Activated naive CD4-positive, alpha-beta T cell treated with anti-CD3 and anti-CD28 coated beads for 36 hours (primary cell): ENCODE measurements around the gene TUG1. TPM values are rescaled to one million over a fixed set of nuclear protein-coding genes. Genes with fewer than 3 reads are reported as not detected.

Experiments used
- CTCF ChIA-PET: fragments of 350-600 bp; sonication (Branson Sonifier 250); formaldehyde crosslinking; loops from one replicate; lab custom pipeline; 2021; ENCODE audit warnings: antibody characterized with exemption; lab: Charles Lee
- DNase-seq: peaks from one replicate; pipeline ENCODE4 v3.0.0-alpha.2; 2020
- H3K27ac Mint-ChIP-seq: one replicate; pipeline ENCODE4 v1.8.0; 2021; ENCODE audit warnings: mild to moderate bottlenecking, mixed read lengths
- H3K27me3 Mint-ChIP-seq: one replicate; pipeline ENCODE4 v1.8.0; 2021; ENCODE audit warnings: low read depth, mixed read lengths
- H3K36me3 Mint-ChIP-seq: one replicate; pipeline ENCODE4 v1.8.0; 2021; ENCODE audit warnings: low read depth, mixed read lengths
- H3K4me1 Mint-ChIP-seq: one replicate; pipeline ENCODE4 v1.8.0; 2021; ENCODE audit warnings: low read depth, mixed read lengths
- H3K4me3 Mint-ChIP-seq: one replicate; pipeline ENCODE4 v1.8.0; 2021; ENCODE audit warnings: mild to moderate bottlenecking, moderate library complexity, mixed read lengths
- H3K9me3 Mint-ChIP-seq: one replicate; pipeline ENCODE4 v1.8.0; 2021; ENCODE audit warnings: mixed read lengths
- intact Hi-C: fragments of 100-400 bp; cut with micrococcal nuclease; formaldehyde crosslinking; loops from one replicate; pipeline ENCODE4 v1.15.1; 2023
- total RNA-seq, 2 experiments: library from RNA; stranded (reverse); gene quantifications; one replicate each; pipeline ENCODE4 v1.2.3, GENCODE V29; 2021

The TUG1 gene
- total RNA-seq, 2 experiments from 2014 or later: 42.3 to 44.0 TPM

DNA sequence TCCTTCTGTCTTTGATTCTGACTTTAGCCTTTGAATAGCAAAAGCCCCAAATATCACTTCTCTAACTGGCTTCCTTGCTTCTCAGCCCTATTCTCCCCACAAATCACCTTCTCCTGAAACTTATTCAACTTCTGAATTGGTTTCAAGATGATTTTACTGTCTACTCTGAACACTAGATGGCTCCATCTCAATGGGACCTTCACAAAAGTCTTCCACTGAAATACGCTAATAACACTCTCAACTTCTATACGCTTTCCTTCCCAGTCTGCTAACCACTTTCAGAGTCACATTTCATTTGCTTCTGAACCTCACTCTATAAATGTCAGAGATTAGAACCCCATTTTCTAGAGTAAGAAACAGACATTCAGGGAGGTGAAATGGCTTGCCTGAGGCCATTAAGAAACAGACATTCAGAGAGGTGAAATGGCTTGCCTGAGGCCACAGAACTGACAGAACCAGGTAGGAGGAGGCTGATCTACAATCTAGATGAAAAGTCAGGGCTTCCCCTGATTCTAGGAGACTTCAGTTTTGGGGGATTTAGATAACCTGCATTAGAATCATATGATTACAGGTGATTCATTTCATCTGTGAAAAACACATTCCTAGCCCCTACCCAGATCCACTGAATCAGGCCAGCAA lies 21.1 kb upstream of the TUG1 start:
- no peak overlapping the region for H3K27ac Mint-ChIP-seq
- no peak for DNase-seq
- intact Hi-C loops: loop anchor here (1.0 to 10.0 kb wide), 5 partner anchors 21 to 327 kb away; partner anchors contain the start of genes MORC2 and TUG1
- peaks cover 60% of the 10 kb centered on the region for H3K4me1 Mint-ChIP-seq
- H3K36me3 Mint-ChIP-seq: peaks cover 32% of the 10 kb centered on the region
- no peaks in the 10 kb centered on the region for H3K27me3 Mint-ChIP-seq
- H3K9me3 Mint-ChIP-seq: no peaks in the 10 kb centered on the region
- CTCF ChIA-PET: interaction anchor here (0.7 to 2.6 kb wide), 7 partner anchors 8 to 325 kb away, joined by 3 to 29 read pairs (median 4); no protein-coding TSS in a partner anchor
- H3K4me3 Mint-ChIP-seq: no peak overlapping the region

DNA sequence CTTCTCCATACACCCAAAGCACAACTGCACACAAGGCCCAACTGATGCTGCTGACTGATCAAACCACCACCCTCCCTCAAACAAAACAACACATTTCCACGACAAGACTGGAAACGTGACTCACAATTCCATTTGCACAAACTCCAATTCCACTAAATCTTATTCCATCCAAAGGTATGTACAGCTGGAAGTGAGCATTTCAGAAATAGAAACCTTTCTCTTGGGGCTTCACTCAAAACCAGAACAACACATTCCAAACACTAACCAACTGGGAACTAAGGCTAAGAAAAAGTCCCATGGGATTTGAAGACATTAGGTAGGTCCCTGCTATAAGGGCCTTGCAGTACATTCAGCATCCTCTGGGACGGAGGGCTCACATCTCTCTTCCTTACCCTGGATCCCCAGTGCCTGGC lies 20.1 kb upstream of the TUG1 start:
- Mint-ChIP-seq H3K4me3 (no peak overlapping the region), H3K36me3 (peaks cover 30% of the 10 kb centered on the region), H3K27me3 (no peaks in the 10 kb centered on the region), H3K4me1 (peaks cover 56% of the 10 kb centered on the region), H3K9me3 (no peaks in the 10 kb centered on the region), H3K27ac (peak overlapping the region; percentile 39)
- DNase-seq: no peak
- intact Hi-C loops: loop anchor here (1.0 to 10.0 kb wide), 5 partner anchors 20 to 326 kb away; partner anchors contain the start of genes MORC2 and TUG1
- CTCF ChIA-PET: interaction anchor here (0.7 to 2.4 kb wide), 4 partner anchors 9 to 137 kb away, joined by 3 to 11 read pairs (median 6); partner anchors contain the start of genes MORC2 and TUG1

DNA sequence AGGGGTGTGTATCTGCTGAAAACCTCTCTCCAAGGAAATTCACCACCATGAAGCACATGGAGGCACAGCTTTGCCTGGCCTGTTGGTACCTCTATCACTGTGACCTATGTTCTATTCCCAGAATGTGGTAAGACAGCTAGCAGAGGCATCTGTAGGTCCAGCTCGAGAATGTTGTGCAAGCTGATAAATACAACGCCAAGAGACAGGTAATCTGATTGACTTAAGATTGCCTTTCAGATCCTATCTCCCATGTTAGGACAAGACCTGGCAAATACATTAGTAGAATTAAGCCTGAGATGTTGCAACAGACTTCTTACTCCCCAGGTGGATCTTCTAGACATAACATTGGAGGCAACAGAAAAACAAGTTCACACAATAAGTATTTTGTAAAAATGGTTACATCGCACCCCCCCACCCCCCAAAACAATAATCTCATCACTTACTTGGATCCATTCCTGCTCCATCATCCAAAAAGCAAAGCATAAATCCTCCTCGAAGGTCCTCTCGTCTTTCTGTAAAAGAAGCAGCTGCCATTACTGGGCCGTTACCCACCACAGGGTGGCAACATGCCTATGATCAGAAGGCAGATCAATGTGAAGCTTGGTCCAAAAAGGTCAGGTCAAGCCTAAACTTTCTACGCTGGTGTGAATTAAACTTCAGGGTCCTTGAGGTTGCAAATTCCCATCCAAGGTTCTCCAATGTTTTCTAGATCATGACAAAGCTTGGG lies 19.0 kb upstream of the TUG1 start:
- no peak for DNase-seq
- intact Hi-C loops: loop anchor here (2.0 to 10.0 kb wide), 3 partner anchors 19 to 325 kb away; partner anchors contain the start of genes MORC2 and TUG1
- CTCF ChIA-PET: interaction anchor here (0.6 to 2.4 kb wide), 5 partner anchors 18 to 353 kb away, joined by 3 to 11 read pairs (median 5); partner anchors contain the start of genes MORC2 and TUG1
- H3K9me3 Mint-ChIP-seq: no peaks in the 10 kb centered on the region
- no peak overlapping the region for H3K4me3 Mint-ChIP-seq
- H3K4me1 Mint-ChIP-seq: peaks cover 53% of the 10 kb centered on the region
- H3K36me3 Mint-ChIP-seq: peaks cover 27% of the 10 kb centered on the region
- no peaks in the 10 kb centered on the region for H3K27me3 Mint-ChIP-seq
- no peak overlapping the region for H3K27ac Mint-ChIP-seq

DNA sequence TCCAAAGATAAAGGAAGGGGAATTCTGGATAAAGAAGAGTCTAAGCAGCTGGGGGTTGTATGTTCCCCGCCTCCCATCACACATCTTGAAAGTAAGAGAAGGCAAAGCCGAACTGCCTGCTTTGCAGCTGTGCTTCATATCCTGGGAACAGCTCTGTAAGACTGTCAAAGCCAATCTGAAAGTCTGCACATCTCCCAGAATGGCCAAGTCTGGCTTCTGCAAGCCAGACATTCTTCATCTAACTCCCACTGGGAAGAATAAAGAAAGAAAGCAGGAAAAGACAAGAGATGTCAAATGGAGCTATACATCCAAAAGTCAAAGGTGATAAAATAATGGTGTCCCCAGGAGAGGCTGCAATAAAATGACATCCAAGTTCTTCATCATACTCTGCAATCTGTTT lies 15.9 kb upstream of the TUG1 start:
- Mint-ChIP-seq H3K27me3 (no peaks in the 10 kb centered on the region), H3K9me3 (no peaks in the 10 kb centered on the region), H3K36me3 (peaks cover 23% of the 10 kb centered on the region), H3K4me3 (no peak overlapping the region), H3K27ac (no peak overlapping the region), H3K4me1 (peaks cover 66% of the 10 kb centered on the region)
- intact Hi-C loops: no loop called here
- DNase-seq: no peak
- CTCF ChIA-PET: interaction anchor here (1.0 kb wide), 1 partner anchor 33 kb away, joined by 3 read pairs; no protein-coding TSS in a partner anchor

DNA sequence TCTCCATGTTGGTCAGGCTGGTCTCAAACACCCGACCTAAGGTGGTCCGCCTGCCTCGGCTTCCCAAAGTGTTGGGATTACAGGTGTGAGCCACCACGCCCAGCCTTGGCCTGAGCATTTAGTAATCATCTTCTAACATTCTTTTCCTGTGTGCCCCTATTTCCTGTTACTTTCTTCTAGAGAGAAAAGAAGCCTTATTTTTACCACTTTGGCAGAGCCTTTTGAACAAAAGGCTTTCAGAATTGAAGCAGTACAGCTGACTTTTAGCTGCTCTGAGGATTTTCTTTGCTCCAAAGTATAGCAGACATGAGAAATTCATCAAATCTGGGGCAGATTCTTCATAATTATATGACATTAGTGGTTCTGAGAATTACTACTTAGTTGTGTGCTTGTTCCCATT lies 13.9 kb upstream of the TUG1 start:
- Mint-ChIP-seq H3K9me3 (no peaks in the 10 kb centered on the region), H3K27me3 (no peaks in the 10 kb centered on the region), H3K4me1 (peaks cover 70% of the 10 kb centered on the region), H3K36me3 (peaks cover 18% of the 10 kb centered on the region), H3K4me3 (no peak overlapping the region), H3K27ac (peak overlapping the region; percentile 57)
- intact Hi-C loops: no loop called here
- no peak for DNase-seq
- CTCF ChIA-PET: interaction anchor here (0.7 kb wide), 1 partner anchor 27 kb away, joined by 3 read pairs; no protein-coding TSS in a partner anchor

- H3K4me1 Mint-ChIP-seq: peaks cover 38% of the 10 kb centered on the region
- CTCF ChIA-PET: interaction anchor here (1.7 kb wide), 1 partner anchor 121 kb away, joined by 4 read pairs; no protein-coding TSS in a partner anchor
- no peak overlapping the region for H3K4me3 Mint-ChIP-seq
- peaks cover 40% of the 10 kb centered on the region for H3K36me3 Mint-ChIP-seq
- H3K27ac Mint-ChIP-seq: no peak overlapping the region
- intact Hi-C loops: loop anchor here (5.0 kb wide), 1 partner anchor 327 kb away; the partner anchor contains the start of gene PIK3IP1
- no peaks in the 10 kb centered on the region for H3K27me3 Mint-ChIP-seq
- no peak for DNase-seq
- peaks cover 26% of the 10 kb centered on the region for H3K9me3 Mint-ChIP-seq
Observed at GRCh38 chr22:30964858-30965257, 4.2 kb upstream of the TUG1 start.

DNA sequence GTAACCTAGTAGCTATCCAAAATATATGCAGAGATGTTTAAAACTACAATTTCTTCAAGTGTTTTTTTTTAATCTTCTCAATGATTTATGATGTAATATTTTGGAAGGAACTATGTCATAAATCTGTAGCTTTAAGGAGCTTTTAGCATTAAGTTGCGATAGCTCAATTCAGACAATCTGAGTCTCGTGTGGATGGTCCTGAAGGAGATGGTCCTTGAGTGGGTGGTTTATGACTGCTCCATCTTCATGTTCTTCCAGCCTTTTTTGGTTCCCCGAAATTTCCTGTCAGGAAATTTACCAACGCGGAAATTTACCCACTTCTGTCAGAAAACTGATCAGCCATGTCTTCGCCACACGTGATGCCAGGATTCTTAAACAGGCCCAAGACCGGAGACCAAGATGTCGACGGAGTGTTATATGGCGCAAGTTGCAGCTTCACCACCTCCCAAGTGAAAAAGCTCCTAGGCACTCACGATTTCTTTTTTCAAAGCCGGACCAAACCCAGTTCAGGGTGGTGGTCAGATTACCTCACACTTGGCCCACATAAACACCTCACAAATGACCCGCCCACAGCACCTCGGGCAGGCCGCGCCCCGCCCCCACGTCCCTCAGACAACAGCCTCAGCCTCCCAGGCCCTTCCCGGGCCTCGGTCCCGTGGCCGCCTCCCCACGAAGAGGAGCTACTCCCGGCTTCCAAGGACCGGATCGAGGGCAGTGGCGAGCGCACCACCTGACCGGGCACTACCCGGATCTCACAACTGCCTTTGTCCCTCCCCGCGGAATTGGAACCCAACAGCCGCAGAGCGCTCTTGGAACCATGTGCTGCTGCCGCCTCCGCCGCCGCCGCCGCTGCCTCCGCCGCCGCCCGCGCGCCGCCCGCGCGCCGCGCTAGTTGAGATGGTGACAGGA lies 796 bp upstream of the TUG1 start, which contains the start of gene MORC2:
Gene MORC2, minus strand, starts transcription at position 760 of the 909 bp plus-strand sequence. CDS start 885 bp downstream, outside the sequence.
- Mint-ChIP-seq H3K4me3 (peak within 1 kb of the TSS; percentile 93), H3K36me3 (peaks cover 69% of the 10 kb centered on the region), H3K27me3 (no peaks in the 10 kb centered on the region), H3K4me1 (peaks cover 57% of the 10 kb centered on the region), H3K27ac (peak within 1 kb of the TSS; percentile 89), H3K9me3 (peaks cover 50% of the 10 kb centered on the region)
- DNase-seq: no peak
- CTCF ChIA-PET: interaction anchor here (0.5 to 2.8 kb wide), 6 partner anchors 18 to 347 kb away, joined by 3 to 13 read pairs (median 6); no protein-coding TSS in a partner anchor
- intact Hi-C loops: loop anchor here (2.0 to 5.0 kb wide), 2 partner anchors 19 to 324 kb away; partner anchors contain the start of gene PIK3IP1

- CTCF ChIA-PET: interaction anchor here (0.7 to 2.8 kb wide), 7 partner anchors 23 to 115 kb away, joined by 3 to 13 read pairs (median 3); no protein-coding TSS in a partner anchor
- intact Hi-C loops: loop anchor here (1.0 to 5.0 kb wide), 6 partner anchors 21 to 378 kb away; partner anchors contain the start of genes PES1, PIK3IP1 and RNF185
- H3K27ac Mint-ChIP-seq: peak overlapping the region; percentile 89
- H3K4me1 Mint-ChIP-seq: peaks cover 53% of the 10 kb centered on the region
- no peaks in the 10 kb centered on the region for H3K27me3 Mint-ChIP-seq
- peaks cover 59% of the 10 kb centered on the region for H3K9me3 Mint-ChIP-seq
- peak; percentile 40 for DNase-seq
- peak overlapping the region; percentile 93 for H3K4me3 Mint-ChIP-seq
- peaks cover 83% of the 10 kb centered on the region for H3K36me3 Mint-ChIP-seq
Observed at GRCh38 chr22:30969532-30970355, 679 bp downstream of the TUG1 start.

GRCh38 chr22:30970356-30970746 lies 1.3 kb downstream of the TUG1 start:
- CTCF ChIA-PET: interaction anchor here (1.1 to 2.8 kb wide), 5 partner anchors 23 to 114 kb away, joined by 3 to 13 read pairs (median 5); no protein-coding TSS in a partner anchor
- peaks cover 84% of the 10 kb centered on the region for H3K36me3 Mint-ChIP-seq

DNA sequence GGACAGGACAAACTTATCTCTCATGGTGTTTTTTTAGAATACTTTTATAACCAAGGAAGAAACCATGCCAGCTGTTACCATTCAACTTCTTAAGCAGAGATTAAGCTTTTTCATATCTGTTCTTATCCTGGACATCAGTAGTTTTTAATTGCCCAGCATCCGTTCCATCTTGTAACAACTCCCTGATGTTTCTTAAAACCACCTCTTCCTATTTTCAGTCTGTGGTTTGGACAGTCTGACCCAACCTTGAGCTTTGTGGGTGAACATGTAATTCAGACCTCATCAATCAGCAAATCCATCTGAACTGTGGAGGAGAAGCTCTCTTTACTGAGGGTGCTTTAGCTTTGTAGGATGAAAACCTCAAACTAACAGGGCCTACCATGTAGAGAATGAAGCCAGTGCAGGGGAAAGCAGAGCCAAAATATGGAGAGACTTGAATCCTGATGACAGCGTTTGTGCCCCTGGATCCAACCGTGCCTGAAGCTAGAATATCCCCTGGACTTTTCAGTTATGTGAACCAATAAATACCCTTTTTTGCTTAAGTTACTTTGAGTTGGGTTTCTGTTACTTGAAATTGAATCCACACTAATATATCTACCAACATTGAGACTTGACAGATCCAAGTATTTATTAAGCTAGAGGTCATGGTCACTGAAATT lies 9.4 kb downstream of the TUG1 start:
- H3K27ac Mint-ChIP-seq: no peak overlapping the region
- H3K27me3 Mint-ChIP-seq: no peaks in the 10 kb centered on the region
- no peak overlapping the region for H3K4me3 Mint-ChIP-seq
- CTCF ChIA-PET: interaction anchor here (0.6 kb wide), 1 partner anchor 33 kb away, joined by 3 read pairs; no protein-coding TSS in a partner anchor
- peaks cover 78% of the 10 kb centered on the region for H3K9me3 Mint-ChIP-seq
- intact Hi-C loops: no loop called here
- no peaks in the 10 kb centered on the region for H3K4me1 Mint-ChIP-seq
- DNase-seq: no peak
- peaks cover 37% of the 10 kb centered on the region for H3K36me3 Mint-ChIP-seq

More at GRCh38 chr22:30970356-30970746, 1.3 kb downstream of the TUG1 start:
- H3K4me1 Mint-ChIP-seq: peaks cover 49% of the 10 kb centered on the region
- no peak for DNase-seq
- intact Hi-C loops: no loop called here
- H3K4me3 Mint-ChIP-seq: peak overlapping the region; percentile 93
- H3K27me3 Mint-ChIP-seq: no peaks in the 10 kb centered on the region
- peak overlapping the region; percentile 89 for H3K27ac Mint-ChIP-seq
- H3K9me3 Mint-ChIP-seq: peaks cover 61% of the 10 kb centered on the region
